ENCODE measurements around the gene IL11RA.

- no peak for TF ChIP-seq CTCF (IDR thresholded peaks at IDR 0.05)
- no peak for TF ChIP-seq POLR2AphosphoS5 (IDR thresholded peaks at IDR 0.05)
Measured at GRCh38 chr9:34675869-34676268, 23.9 kb downstream of the IL11RA start.

All from stomach (tissue), 4 donors.